Measurements from ENCODE around the gene MICAL3.

Gene MICAL3

DNA sequence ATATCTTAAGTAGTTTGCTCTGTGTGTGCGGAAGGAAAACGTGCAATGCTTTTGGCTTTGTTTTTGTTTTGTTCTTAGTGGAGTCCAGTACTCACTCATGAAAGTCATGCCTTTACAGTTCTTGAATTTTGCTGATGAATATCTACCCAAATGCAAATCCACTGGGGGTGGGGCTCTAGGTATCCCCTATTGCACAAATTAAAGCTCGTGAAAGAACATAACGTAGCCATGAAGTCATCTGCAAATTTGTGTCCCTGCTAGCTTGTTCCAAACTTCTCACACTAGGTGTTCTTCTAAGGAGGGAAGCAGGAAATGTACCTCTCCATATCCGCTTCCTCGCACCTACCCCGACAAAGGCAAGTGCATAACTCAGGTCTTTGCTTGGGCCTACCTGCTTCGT lies 118.9 kb downstream of the MICAL3 start:
- H2AFZ ChIP-seq: no peak overlapping the region
- TF ChIP-seq CTCF (IDR thresholded peaks at IDR 0.05): no peak
- H3K9me3 ChIP-seq (ENCODE audit: control insufficient read depth, low read length): no peaks in the 10 kb centered on the region
- no peak overlapping the region for H3K27ac ChIP-seq
- no peak overlapping the region for H3K4me3 ChIP-seq (ENCODE audit: low read depth, low read length)
- no peak overlapping the region for H3K9ac ChIP-seq
- no peaks in the 10 kb centered on the region for H3K36me3 ChIP-seq (ENCODE audit: control insufficient read depth, insufficient read depth, low read length)
- H3K27me3 ChIP-seq (ENCODE audit: control insufficient read depth, insufficient read depth, low read length): no peaks in the 10 kb centered on the region
- peaks cover 34% of the 10 kb centered on the region for H3K79me2 ChIP-seq
- H3K4me1 ChIP-seq: peaks cover 35% of the 10 kb centered on the region
- peak overlapping the region; percentile 10 for H3K4me2 ChIP-seq (ENCODE audit: low read length)

DNA sequence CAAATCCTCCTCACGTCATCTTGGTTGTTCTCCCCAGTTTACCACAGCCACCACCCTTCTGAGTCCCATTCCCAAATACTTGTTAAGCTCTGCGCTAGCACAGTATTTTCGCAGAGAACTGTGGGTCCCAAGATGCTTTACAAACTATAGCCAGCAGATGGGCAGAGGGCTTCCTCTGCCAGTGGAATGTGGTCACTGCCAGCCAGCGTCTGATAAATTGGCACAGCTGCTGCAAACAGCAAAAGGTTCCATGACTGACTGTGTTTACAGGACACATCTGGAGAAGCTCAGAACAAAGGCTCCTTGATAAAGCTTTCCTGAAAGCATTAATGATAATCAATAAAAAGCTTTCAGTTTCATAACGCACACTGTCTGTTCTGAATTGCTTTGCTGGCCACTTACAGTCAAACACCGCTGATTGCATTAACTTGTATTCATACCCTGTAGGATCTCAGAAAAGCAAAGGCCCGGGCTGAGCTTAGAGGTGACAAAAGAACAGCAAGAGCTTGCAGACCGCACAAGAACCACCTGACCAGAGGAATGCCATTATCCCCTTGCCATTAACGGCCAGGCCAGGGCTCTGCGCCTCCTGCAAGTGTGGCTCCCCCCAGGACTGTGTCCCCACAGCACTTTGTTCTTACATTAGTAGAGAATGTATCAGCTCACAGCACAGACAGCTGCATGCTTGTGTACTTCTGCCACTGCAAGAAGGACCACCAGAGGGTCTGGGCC lies 120.6 kb downstream of the MICAL3 start:
- H3K4me2 ChIP-seq (ENCODE audit: low read length): no peak overlapping the region
- H3K4me3 ChIP-seq (ENCODE audit: low read depth, low read length): no peak overlapping the region
- no peak overlapping the region for H2AFZ ChIP-seq
- H3K79me2 ChIP-seq: peaks cover 34% of the 10 kb centered on the region
- no peak overlapping the region for H3K9ac ChIP-seq
- no peaks in the 10 kb centered on the region for H3K9me3 ChIP-seq (ENCODE audit: control insufficient read depth, low read length)
- H3K36me3 ChIP-seq (ENCODE audit: control insufficient read depth, insufficient read depth, low read length): no peaks in the 10 kb centered on the region
- TF ChIP-seq CTCF (IDR thresholded peaks at IDR 0.05): no peak
- no peak overlapping the region for H3K27ac ChIP-seq
- H3K4me1 ChIP-seq: peaks cover 38% of the 10 kb centered on the region
- no peaks in the 10 kb centered on the region for H3K27me3 ChIP-seq (ENCODE audit: control insufficient read depth, insufficient read depth, low read length)

DNA sequence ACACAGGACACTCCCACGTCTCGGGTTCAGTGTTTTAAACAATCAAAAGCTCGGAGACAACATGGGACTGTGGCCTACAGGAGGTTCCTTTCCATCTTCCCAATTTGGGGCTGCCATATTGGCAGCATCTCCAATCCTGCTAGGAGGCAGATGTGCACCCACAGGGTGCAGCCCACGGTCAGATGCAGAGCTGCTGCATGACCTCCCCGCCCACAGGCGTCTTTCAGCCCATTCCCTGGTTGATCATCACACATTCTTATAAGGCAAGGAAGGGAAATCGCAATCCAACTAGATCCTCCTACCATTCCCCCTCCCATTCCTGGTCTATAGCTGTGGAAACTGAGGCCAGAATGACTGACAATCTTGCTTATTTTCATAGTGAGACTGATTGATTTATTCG lies 121.4 kb downstream of the MICAL3 start:
- Histone ChIP-seq H3K9me3 (ENCODE audit: control insufficient read depth, low read length) (no peaks in the 10 kb centered on the region), H3K27ac (no peak overlapping the region), H3K4me3 (ENCODE audit: low read depth, low read length) (no peak overlapping the region), H2AFZ (no peak overlapping the region), H3K36me3 (ENCODE audit: control insufficient read depth, insufficient read depth, low read length) (no peaks in the 10 kb centered on the region), H3K79me2 (peaks cover 34% of the 10 kb centered on the region), H3K9ac (no peak overlapping the region), H3K27me3 (ENCODE audit: control insufficient read depth, insufficient read depth, low read length) (no peaks in the 10 kb centered on the region), H3K4me2 (ENCODE audit: low read length) (no peak overlapping the region), H3K4me1 (peaks cover 38% of the 10 kb centered on the region)
- no peak for TF ChIP-seq CTCF (IDR thresholded peaks at IDR 0.05)

GRCh38 chr22:17898375-17898774 lies 126.0 kb downstream of the MICAL3 start:
- Histone ChIP-seq H3K4me1 (peaks cover 37% of the 10 kb centered on the region), H3K79me2 (peaks cover 6% of the 10 kb centered on the region), H3K9ac (no peak overlapping the region), H3K36me3 (ENCODE audit: control insufficient read depth, insufficient read depth, low read length) (no peaks in the 10 kb centered on the region), H3K27ac (peak overlapping the region; percentile 98), H2AFZ (no peak overlapping the region), H3K4me2 (ENCODE audit: low read length) (peak overlapping the region; percentile 61), H3K9me3 (ENCODE audit: control insufficient read depth, low read length) (no peaks in the 10 kb centered on the region), H3K27me3 (ENCODE audit: control insufficient read depth, insufficient read depth, low read length) (no peaks in the 10 kb centered on the region), H3K4me3 (ENCODE audit: low read depth, low read length) (peak overlapping the region; percentile 27)
- TF ChIP-seq CTCF (IDR thresholded peaks at IDR 0.05): no peak

GRCh38 chr22:17897858-17898257 lies 126.5 kb downstream of the MICAL3 start:
- Histone ChIP-seq H3K36me3 (ENCODE audit: control insufficient read depth, insufficient read depth, low read length) (no peaks in the 10 kb centered on the region), H3K4me1 (peaks cover 37% of the 10 kb centered on the region), H3K4me3 (ENCODE audit: low read depth, low read length) (peak overlapping the region; percentile 27), H3K9me3 (ENCODE audit: control insufficient read depth, low read length) (no peaks in the 10 kb centered on the region), H2AFZ (no peak overlapping the region), H3K4me2 (ENCODE audit: low read length) (peak overlapping the region; percentile 61), H3K79me2 (peaks cover 6% of the 10 kb centered on the region), H3K27me3 (ENCODE audit: control insufficient read depth, insufficient read depth, low read length) (no peaks in the 10 kb centered on the region), H3K27ac (peak overlapping the region; percentile 98), H3K9ac (no peak overlapping the region)
- no peak for TF ChIP-seq CTCF (IDR thresholded peaks at IDR 0.05)
